Right lobe of liver (tissue), 6 donors: ENCODE measurements around the gene PFKL. TPM values are rescaled to one million over a fixed set of nuclear protein-coding genes. Genes with fewer than 3 reads are reported as not detected.

Experiments used
- ATAC-seq, 4 donors: fragments of 200-7000 bp; cut with Tn5 transposase; one replicate each; pipeline ENCODE4 v1.9.1; 2020; ENCODE audit warnings: mild to moderate bottlenecking in 4 of 4, moderate library complexity in 4 of 4
- DNase-seq, 3 donors: peaks; one replicate each; pipeline ENCODE4 v3.0.0-alpha.2; 2020
- H3K27ac ChIP-seq, 3 donors: fragments of 200-600 bp; one replicate each; pipeline ENCODE4 v1.8.0; 2022
- H3K27me3 ChIP-seq, 2 donors: fragments of 200-600 bp; one replicate each; pipeline ENCODE4 v1.8.0; 2022
- H3K36me3 ChIP-seq, 4 donors: fragments of 200-600 bp; sonication (generic) in 1 of 4; one replicate each; pipeline versions ENCODE4 v1.5.1 to v1.8.0; 2017 to 2022; ENCODE audit warnings: control low read depth in 1 of 4
- H3K4me1 ChIP-seq, 4 donors: fragments of 200-600 bp; sonication (generic) in 1 of 4; one replicate each; pipeline versions ENCODE4 v1.5.1 to v1.8.0; 2017 to 2022; ENCODE audit warnings: control low read depth in 1 of 4
- H3K4me3 ChIP-seq, 3 donors: fragments of 200-600 bp; one replicate each; pipeline ENCODE4 v1.8.0; 2022
- H3K9me3 ChIP-seq, 4 donors: fragments of 200-600 bp; sonication (generic) in 1 of 4; one replicate each; pipeline versions ENCODE4 v1.5.1 to v1.8.0; 2017 to 2022; ENCODE audit warnings: control low read depth in 1 of 4
- CTCF ChIP-seq, 4 donors: fragments of 200-600 bp in 3 of 4; fragments of 450-650 bp in 1 of 4; IDR thresholded peaks; one replicate each; pipeline versions ENCODE4 v1.5.1 to v1.8.0; 2016 to 2022; ENCODE audit warnings: antibody characterized with exemption in 4 of 4, mild to moderate bottlenecking in 2 of 4
- POLR2A ChIP-seq: fragments of 450-650 bp; IDR thresholded peaks from one replicate; pipeline ENCODE4 v1.6.1; 2017; ENCODE audit warnings: antibody characterized with exemption, mild to moderate bottlenecking
- whole genome bisulfite sequencing: methylation state at CpG from one replicate; pipeline ENCODE4 v1.1.6; 2018; ENCODE audit warnings: low coverage, low lambda C conversion rate; ENCODE audit not compliant: insufficient coverage; ENCODE audit errors: missing lambda C conversion rate; 5-methylcytosine and 5-hydroxymethylcytosine counted together
- intact Hi-C, 2 donors: fragments of 100-400 bp; cut with DNase I; formaldehyde crosslinking; loops; one replicate each; pipeline versions ENCODE4 v1.11.2 to v1.14.1; 2022
- total RNA-seq, 6 experiments: library from RNA; depleted of rRNA in 2 of 6; stranded (reverse); fragments of >200 nt in 2 of 6; fragmentation: NEBNext Ultra II Directional in 3 of 6; extraction: Animal tissue kit (Norgen Biotek cat#: 25700) in 3 of 6; gene quantifications; one replicate each; pipeline versions ENCODE4 v1.1.0 to v1.2.4, GENCODE V29; 2016 to 2023
- donor health status: DM: no; HTN: yes; CAD: no.
- donor health status: DM: no; HTN: no; CAD: no.
- donor health status: DM: no; HTN: no; CAD: no.
- donor health status: DM: no; HTN: yes; CAD: no.
- donor health status: DM: no; HTN: yes; CAD: no.

PFKL gene
- total RNA-seq, 6 experiments from 2014 or later: 68.3 to 97.6 (median 73.7) TPM

GRCh38 chr21:44267655-44268142 is 32.2 kb upstream of the PFKL start:
- ATAC-seq (peak in 2 of 4 donors; percentile 13 to 27), DNase-seq (peak in 1 of 3 donors; percentile 46)
- no peak overlapping the region for H3K4me3 ChIP-seq
- H3K27me3 ChIP-seq: no peaks in the 10 kb centered on the region
- no peaks in the 10 kb centered on the region for H3K9me3 ChIP-seq
- no peaks in the 10 kb centered on the region for H3K36me3 ChIP-seq
- 71% methylated on average over 9 of the region's 19 CpGs for WGBS
- H3K4me1 ChIP-seq: no peaks in the 10 kb centered on the region
- no peak for TF ChIP-seq POLR2A
- peak in 1 of 4 donors; percentile 17 for TF ChIP-seq CTCF (IDR thresholded peaks at IDR 0.05)
- intact Hi-C loops: no loop called here
- H3K27ac ChIP-seq: no peak overlapping the region

GRCh38 chr21:44269090-44269489 is 30.8 kb upstream of the PFKL start:
- DNase-seq: peak in 1 of 3 donors; percentile 15
- Histone ChIP-seq H3K36me3 (no peaks in the 10 kb centered on the region), H3K9me3 (no peaks in the 10 kb centered on the region), H3K4me1 (no peaks in the 10 kb centered on the region), H3K27me3 (no peaks in the 10 kb centered on the region), H3K27ac (no peak overlapping the region), H3K4me3 (no peak overlapping the region)
- 86% methylated on average over 7 of the region's 8 CpGs for WGBS
- intact Hi-C loops: no loop called here
- ATAC-seq: no peak
- no peak for TF ChIP-seq POLR2A
- TF ChIP-seq CTCF (IDR thresholded peaks at IDR 0.05): no peak

- H3K4me1 ChIP-seq: no peaks in the 10 kb centered on the region
- H3K4me3 ChIP-seq: no peak overlapping the region
- H3K27me3 ChIP-seq: no peaks in the 10 kb centered on the region
- intact Hi-C loops: no loop called here
- 90% methylated on average over 2 of the region's 18 CpGs for WGBS
- no peaks in the 10 kb centered on the region for H3K9me3 ChIP-seq
- peak in 1 of 4 donors; percentile 8 for ATAC-seq
- TF ChIP-seq CTCF (IDR thresholded peaks at IDR 0.05) (no peak), POLR2A (no peak)
- no peak overlapping the region for H3K27ac ChIP-seq
- peak in 1 of 3 donors; percentile 34 for DNase-seq
- H3K36me3 ChIP-seq: no peaks in the 10 kb centered on the region
Observed at GRCh38 chr21:44271558-44272283, 28.1 kb upstream of the PFKL start.

- ATAC-seq: peak in 1 of 4 donors; percentile 46
- peak in 1 of 3 donors; percentile 37 for DNase-seq
- Histone ChIP-seq H3K27ac (no peak overlapping the region), H3K4me1 (no peaks in the 10 kb centered on the region), H3K36me3 (no peaks in the 10 kb centered on the region), H3K27me3 (no peaks in the 10 kb centered on the region), H3K4me3 (no peak overlapping the region), H3K9me3 (no peaks in the 10 kb centered on the region)
- intact Hi-C loops: no loop called here
- TF ChIP-seq CTCF (IDR thresholded peaks at IDR 0.05) (no peak), POLR2A (no peak)
- 93% methylated on average over 2 of the region's 18 CpGs for WGBS
Observed at GRCh38 chr21:44272284-44272858, 27.5 kb upstream of the PFKL start.
